NOMO-1 treated with DMSO at 0.1 percent for 48 hours (cell line): ENCODE measurements around the gene UAP1L1.

Source experiments
- DNase-seq: peaks from one replicate; lab custom pipeline; 2025; ENCODE audit not compliant: unreplicated experiment; lab: John Stamatoyannopoulos, UW

The UAP1L1 gene

DNA sequence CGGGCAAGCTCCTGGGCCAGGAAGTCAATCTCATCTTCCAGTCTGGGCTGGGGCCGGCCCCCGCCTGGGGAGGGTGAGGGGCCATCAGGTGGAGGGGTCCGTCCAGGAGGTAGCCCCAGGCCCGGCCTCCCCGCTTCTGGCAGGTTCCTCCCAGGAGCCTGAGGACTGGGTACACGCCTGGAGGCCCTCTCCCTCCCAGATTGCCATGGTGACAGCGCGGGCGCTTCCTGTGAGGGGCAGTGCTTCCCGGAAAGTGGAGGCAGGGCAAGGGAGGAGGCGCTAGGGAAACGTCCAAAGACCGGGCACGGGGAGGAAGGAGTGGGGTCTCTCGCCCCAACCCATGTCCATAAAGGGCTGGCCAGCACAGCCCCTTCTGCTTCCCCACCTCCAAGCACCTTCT is 36.2 kb upstream of the UAP1L1 start:
- no peak for DNase-seq

DNA sequence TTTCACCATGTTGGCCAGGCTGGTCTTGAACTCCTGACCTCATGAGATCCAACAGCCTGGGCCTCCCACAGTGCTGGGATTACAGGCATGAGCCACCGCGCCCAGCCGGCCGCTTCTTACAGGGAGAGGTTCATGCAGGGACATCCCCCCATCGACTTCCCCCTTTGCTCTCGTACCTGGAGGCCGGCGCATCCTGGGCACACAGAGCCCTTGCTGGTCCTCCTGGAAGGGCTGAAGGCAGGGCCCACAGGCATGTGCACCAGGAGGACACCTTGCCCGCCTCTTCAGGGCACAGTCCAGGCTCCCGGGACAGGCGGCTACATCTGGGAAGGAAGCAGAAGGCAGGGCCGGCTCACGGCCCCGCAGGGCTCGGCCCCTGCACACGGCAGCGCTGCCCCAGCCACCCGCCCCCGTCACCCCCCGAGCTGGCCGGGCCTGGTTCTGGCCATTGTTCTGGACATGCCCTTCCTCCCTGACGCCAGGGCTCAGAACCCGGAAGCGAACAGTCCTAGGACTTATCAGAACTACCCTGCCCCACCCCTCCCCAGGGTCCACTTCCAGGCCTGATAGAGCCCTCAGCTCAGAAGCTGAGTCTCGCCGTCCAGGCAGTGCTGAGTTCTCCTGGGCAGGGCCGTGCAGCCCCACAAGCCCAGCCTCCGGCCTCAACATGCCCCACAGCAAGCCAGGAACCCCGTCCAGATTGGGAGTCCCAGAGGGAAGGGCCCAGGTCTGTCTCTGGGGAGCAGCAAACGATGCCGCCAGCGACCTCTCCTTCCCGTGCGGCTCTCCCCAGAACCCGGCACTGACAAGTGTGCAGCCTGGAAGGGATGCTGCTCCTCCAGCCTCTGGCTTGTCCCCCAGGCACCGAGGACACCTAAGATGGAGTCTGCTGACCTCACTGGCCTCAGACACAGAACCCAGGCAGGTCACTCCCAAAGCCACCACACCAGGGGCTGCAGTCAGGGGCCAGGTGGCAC is 34.3 kb upstream of the UAP1L1 start:
- no peak for DNase-seq

- no peak for DNase-seq
These were observed 33.3 kb upstream of the UAP1L1 start for GRCh38 chr9:137044037-137044436.

DNA sequence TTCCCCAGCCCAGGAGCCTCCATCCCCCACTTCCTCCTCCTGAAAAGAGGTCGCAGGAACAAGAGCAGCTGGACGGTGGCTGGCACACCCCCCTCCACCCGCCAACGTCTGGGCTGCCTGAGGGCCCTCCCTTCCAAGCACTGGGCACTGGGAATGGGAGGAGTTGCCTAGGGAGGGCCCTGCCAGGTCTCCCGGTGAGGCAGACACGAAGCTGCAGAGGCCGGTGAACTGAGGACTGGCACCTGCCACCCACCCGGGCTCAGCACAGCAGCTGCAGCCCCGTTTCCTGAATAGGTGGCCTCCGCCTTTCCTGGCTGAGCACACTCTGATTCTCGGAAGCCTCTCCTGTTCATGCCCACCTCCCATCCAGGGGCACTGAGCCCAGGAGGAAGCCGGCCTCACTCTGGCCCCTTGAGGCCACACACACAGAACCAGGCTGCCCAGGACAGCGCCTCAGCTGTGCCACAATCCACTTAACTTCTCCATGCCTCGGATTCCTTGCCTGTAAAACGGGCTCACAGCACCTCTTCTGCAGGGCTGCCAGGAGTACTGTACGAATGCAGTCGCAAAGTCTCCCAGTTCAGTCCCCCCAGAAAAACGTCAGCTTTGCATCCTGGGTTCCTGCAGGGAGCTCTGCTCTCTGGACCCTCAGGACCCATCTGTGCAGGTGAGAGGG is 32.7 kb upstream of the UAP1L1 start:
- no peak for DNase-seq

DNA sequence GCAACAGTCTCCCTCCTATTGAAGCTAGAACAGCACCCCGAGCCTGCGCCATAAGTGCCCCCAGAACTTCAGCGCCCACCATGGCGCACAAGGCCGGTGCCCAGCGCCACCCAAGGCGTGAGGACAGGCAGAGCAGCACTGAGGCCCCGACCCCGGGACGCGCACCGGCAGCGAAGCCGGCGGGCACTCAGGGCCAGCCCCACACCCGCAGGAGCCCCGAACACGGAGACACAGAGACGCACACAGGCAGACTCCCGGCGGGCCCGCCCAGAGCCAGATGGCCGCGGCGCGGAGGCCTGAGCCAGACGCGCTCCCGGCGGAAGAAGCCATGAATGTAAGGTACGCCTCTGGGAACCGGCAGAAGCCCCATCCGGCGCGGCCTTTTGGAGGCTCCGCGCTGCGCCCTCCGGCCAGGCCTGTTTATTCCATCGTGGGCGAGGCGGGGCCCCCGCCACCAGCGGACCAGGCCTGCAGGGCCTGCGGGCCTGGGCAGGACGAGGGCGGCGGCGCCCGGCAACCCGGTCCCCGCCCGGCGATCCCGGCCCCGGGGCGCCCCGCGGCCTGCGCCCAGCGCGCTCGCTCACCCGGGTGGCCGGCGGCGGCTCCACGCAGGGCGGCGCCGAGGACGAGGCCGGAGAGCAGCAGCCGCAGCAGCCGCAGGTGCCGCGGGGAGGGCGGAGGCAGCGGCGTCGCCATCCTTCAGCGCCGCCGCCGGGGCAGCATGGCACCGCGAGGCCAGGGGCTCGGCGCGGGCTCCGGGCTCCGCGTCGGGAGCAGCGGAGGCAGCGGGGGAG is 31.8 kb upstream of the UAP1L1 start:
- no peak for DNase-seq

DNA sequence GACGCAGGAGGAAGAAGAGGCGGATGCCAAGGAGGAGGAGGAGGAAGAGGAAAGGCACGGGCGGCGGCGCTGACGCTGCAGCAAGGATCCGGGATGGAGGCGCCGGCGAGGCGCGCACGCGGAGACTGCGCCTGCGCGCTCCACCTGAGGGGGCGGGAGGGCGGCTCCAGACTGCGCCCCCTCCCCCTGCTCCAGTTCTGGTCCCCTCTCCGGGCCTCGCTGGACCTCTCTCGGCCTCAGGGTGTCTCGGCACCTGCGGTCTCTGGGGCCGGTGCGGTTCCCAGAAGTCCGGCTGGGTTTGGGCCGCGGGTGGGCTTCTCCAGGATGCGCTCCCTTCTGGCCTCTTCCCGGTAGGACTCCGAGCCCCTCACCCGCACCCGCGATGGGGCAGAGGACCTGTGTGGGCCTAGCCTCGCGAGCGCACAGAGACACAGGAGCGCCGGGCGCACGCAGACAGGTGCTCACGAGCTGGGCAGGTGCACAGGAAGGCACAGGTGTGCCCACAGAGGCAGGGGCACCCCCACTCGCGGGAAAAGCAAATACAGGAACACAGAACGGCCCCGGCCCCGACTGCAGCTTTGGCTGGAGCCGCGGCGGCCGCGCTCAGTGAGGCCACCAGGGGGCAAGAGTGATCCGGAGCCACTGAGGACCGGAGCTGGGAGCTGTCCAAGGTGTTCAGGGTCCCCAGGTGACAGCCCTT is 31.1 kb upstream of the UAP1L1 start, which contains the start of gene NPDC1:
Gene NPDC1 (minus strand): TSS at position 90 of the 700 bp plus-strand sequence. CDS start 188 bp downstream, outside the sequence.
- peak; percentile 73 for DNase-seq

- DNase-seq, result no peak
These were observed 28.4 kb upstream of the UAP1L1 start for GRCh38 chr9:137048655-137049543.

GRCh38 chr9:137049544-137050449 is 27.5 kb upstream of the UAP1L1 start:
- peak; percentile 79 for DNase-seq

- DNase-seq, result no peak
These were observed 26.7 kb upstream of the UAP1L1 start for GRCh38 chr9:137050570-137050969.

DNA sequence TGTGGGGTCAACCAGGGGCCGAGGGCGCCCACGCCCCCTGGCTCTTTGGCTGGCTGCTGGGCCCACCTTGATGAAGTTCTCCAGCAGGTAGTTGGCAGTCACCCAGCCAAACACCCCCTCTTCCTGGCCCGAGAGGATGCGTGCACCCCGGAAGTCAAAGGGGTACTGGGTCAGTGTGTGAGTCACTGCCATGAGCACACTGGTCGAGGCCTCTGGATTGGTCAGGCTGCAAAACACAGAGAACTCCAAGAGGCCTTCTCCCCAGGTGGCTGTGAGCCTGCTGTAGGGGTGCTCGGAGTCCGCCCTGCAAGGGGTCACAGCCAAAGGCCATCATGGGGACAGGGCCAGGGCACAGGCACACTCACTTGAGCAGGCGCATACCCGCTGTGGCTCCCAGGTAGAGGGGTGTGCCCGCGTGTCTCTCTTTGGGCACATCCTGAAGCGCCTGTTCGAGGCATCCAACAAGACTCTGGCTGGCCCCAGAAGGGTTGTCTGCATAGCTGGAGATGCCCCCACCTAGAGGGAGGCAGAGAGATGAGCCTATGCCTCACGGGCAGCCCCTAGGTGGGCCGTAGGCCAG is 26.1 kb upstream of the UAP1L1 start:
- DNase-seq, result no peak

DNA sequence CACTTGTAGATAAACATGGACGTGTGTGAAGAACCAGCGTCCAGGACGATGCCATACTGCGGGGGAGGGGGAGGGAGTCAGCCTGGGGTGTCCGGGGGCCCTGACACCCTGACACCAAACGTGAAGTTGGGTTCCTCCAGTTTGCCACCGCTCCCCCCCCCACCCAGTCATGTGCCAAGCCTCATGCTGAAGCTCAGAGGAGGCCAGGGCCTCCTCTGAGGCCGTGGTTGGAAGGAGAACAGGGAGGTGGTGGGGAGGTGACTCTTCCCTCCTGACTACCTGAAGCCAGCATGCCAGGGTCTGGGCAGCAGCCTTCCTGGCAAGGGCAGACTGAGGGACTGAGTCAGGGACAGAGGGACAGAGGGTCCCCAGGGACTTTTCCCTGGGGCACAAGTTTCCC is 25.0 kb upstream of the UAP1L1 start:
- DNase-seq, result no peak

GRCh38 chr9:137052998-137053943 is 24.0 kb upstream of the UAP1L1 start:
- no peak for DNase-seq

DNA sequence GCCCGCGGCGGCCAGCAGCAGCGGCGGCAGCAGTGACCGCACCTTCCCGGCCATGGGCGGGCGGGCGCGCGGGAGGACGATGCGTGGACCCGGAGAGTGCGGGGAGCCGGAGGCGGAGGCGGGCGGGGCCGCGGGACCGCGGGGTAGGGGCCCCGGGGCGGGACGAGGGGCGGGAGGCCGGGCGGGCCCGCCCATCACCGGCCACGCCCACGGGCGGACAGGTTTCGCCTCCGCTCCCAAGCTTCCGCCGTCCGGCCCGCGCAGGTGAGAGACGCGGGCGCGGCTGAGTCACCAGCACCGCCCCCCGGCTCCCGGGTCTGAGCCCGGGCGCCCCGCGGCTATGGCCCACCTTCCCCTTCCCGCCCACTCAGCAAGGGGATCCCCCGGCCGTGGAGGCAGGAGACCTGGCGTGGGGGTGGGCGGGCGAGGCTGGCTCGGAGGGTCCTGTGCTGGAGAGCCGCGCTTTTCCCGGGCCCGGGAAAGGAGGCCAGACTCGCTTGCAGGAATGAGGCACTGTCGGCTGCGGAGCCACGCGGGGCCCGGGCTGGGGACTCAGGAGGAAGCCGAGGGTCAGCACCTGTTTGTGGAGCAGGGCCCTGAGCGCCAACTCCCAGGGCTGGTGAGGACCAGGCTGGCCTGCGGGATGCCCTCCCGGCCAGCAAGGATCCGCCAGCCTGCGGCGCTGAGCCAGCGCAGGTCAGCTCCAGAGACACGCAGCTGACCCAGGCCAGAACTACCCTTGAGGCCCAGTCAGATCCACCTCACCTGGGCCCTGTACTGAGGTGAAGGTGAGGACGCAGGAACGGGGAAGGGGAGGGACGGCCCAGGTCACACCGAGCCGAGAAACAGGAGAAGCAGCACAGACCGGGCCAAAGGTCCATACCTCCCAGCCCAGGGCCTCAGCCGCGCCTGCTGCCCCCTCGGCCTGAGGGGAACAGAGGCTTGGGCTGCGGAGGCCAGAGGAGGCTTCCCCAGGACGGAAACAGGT is 23.1 kb upstream of the UAP1L1 start, which contains the start of gene ENTPD2:
Gene ENTPD2 (minus strand): TSS at position 118 of the 988 bp plus-strand sequence. CDS start 64 bp downstream, at position 54.
- no peak for DNase-seq

DNA sequence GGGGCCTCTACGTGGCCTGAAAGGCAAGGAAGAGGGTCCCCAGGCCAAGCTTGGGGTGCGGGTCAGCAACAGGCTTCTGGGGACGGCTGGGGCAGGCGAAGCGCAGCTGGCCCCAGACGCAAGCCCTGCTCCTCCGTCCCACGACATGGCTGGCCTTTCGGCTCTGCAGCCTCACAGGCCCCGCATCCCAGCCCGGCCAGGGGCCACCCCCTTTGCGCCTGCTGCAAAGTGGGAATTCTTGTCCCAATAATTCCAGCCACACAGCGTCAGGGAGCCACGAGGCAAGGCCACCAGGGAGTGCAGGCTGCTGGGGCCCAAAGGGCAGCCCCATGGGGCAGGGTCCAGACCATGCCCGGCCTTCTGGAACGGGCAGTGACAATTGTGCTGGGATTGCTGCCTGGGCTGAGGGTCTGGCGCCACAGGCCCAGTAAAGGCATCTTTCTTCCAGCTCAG is 22.4 kb upstream of the UAP1L1 start:
- no peak for DNase-seq
